CD4-positive, alpha-beta T cell treated with Interleukin-6 for 4 hours (primary cell): Measurements from ENCODE around the gene ZNF665.
"Not testable (repeated sequence)": the region's sequence is repeated elsewhere in the genome, so short reads cannot be mapped to it uniquely, and the experiment has no call there.

Experiments
- DNase-seq: peaks from one replicate; pipeline ENCODE4 v3.0.0-alpha.2; 2020; ENCODE audit warnings: mixed read lengths

Gene ZNF665

DNA sequence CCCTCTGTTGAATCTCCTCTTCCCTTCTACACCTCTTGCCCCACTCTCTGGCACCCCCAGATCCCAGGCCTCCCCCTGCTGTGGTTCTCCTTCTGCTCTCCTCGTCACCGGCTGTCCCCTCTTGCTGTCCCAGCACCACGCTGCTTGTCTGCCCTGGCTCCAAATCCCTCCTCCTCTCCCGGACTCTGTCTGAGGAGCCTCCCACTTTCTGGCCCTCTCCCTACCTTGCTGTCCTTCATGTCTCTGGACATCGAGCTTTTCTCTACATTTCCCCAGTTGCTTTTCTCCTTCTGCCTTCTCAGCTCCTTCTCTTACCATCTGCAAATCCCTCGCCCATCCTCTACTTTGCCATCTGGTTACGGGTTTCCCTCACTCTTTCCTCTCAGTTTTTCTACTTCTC is 35.5 kb downstream of the ZNF665 start:
- DNase-seq, result no peak

DNA sequence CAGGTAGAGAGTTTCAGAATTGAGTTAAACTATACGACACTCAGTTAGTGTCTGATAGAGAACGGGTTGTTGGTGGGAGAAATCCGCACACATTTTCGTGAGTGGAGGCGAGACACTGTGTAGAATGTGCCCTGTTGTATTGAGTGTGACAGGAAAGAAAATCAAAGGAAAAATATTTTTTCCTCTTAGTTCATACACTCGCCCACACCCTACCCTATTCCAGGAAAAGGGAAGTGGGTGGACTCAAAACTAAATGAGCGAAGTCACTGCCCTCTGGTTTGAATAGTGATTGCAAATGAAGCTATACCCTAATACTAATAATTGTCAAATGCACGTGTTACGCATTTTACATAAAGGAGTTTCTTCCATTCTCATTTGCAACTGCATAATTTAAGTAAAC is 36.3 kb downstream of the ZNF665 start:
- no peak for DNase-seq

DNA sequence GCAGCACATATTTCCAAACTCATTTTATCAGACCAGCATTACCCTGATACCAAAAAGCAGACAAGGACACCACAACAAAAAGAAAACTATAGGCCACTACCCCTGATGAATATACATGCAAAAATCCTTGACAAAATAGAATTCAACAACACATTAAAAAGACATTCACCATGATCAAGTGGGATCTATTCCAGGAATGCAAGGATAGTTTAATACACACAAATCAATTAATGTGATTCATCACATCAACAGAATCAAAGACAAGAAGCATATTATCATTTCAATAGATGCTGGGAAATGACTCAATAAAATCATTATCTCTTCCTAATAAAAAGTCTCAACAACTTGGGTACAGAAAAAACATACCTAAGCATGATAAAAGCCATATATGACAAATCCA is 45.5 kb downstream of the ZNF665 start:
- DNase-seq, result no peak

DNA sequence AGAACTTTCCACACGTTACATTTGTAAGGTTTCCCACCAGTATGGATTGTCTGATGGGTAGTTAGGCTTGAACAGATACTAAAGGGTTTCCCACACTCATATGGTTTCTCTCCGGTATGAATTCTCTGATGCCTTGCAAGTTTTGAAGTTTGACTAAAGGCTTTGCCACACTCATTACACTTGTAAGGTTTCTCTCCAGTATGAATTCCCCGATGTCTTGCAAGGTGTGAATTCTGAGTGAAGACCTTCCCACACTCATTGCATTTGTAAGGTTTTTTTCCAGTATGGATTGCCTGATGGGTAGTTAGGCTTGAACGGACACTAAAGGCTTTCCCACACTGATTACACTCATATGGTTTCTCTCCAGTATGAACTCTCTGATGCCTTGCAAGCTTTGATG is 52.8 kb downstream of the ZNF665 start:
- no peak for DNase-seq

DNA sequence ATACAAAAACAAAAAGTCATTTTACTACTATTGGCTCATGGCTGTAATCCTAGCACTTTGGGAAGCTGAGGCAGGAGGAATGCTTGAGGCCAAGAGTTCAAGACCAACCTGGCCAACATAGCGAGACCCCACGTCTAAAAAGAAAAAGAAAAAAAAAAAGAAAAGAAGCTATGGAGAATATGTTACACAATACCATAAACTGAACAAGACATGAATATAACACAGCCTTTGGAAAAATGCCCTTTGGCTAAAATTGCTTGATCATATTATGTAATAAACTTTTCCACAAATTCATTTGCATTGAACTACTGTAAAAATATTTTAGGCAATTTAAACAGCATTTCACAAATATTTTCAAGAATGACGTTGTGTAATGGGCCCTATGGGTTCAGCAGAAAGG is 56.7 kb downstream of the ZNF665 start:
- no peak for DNase-seq

DNA sequence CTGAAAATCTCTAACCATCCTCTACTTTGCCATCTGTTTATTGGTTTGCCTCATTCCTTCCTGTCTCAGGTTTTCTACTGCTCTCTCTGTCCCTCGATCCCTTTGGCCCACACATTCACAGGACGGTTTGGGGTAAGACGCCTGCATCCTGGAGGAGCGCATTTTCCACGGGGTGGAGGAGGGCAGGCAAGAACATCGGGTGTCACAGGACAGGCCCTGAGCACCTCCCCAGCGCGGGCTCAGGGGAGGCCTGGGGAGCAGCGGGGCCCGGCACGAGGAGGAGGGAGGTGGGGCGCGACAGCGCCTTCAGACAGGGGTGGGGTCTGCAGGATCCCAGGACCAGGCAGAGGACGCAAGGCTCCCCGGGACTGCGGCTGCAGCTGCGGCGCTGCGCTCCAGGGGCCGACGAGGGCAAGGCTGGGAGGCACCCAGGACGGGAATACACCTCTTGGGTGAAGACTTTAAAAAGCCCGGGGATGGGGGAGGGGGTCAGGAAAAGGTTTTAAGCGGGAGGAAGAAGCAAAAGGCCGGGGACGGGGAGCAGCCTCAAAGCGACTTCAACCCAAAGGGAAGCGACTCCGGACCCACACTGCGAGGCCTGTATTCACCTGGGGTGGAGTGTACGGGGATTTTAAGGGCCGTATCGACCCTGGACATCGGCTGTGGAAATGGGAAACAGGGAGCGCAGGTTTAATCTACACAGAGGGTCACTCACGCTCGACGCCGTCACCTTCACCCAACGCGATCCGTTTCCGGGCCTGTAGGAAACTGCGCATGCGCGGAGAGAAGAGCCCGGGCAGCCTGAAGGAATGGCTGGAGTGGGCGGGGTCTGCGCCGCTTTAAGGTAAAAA is 60.8 kb downstream of the ZNF665 start, which contains the start of gene ZNF415:
ZNF415 (minus strand) TSS at position 770 of the 851 bp plus-strand sequence. CDS start 10,234 bp downstream, outside the sequence.
- peak; percentile 45 for DNase-seq

DNA sequence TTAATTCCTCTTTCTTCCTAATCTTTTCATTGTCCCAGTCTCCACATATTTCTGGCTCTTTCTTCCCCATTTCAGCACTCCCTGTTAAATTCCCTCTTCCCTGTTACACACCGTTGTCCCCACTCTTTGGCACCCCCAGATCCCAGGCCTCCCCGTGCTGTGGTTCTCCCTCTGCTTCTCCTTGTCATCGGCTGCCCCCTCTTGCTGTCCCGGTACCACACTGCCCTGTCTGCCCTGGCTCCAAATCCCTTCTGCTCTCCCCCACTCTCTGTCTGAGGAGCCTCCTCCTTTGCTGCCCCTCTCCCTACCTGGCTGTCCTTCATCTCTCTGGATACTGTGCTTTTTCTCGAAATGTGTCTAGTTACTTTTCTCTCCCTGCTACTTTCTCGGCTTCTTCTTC is 61.4 kb downstream of the ZNF665 start:
- no peak for DNase-seq

DNA sequence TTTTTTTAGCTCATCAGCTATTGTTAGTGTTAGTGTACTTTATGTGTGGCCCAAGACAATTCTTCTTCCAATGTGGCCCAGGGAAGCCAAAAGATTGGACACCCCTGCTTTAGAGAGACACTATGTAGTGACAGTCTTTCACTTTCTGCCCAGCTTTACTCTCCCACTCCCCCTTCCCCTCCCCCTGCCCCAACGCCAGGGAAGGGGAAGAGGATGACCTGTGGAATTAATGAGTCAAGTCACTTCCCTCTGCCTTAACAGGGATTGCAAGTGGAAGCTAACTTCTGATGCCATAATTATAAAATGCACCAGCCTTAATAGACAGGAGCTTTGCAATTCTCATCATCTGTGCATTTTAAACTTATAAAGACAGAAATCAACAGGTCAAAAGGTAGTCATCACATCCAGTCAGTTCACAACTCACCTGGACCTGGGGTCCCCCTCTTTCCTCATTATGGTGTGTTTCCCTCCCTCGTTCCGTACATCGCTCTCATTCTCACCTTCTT is 62.0 kb downstream of the ZNF665 start:
- no peak for DNase-seq

DNA sequence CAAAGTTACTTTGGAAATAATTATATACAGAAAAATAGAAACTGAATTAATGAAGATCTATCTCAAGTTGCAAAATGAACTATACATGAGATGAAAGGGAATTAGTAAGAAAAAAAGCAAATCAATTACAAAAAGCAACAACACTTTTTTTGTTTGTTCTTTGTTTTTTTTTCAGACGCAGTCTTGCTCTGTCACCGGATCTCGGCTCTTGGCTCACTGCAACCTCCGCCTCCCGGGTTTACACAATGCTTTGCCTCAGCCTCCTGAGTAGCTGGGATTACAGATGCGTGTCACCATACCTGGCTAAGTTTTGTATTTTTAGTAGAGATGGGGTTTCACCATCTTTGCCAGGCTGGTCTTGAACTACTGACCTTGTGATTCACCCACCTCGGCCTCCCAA is 62.7 kb downstream of the ZNF665 start:
- no peak for DNase-seq

DNA sequence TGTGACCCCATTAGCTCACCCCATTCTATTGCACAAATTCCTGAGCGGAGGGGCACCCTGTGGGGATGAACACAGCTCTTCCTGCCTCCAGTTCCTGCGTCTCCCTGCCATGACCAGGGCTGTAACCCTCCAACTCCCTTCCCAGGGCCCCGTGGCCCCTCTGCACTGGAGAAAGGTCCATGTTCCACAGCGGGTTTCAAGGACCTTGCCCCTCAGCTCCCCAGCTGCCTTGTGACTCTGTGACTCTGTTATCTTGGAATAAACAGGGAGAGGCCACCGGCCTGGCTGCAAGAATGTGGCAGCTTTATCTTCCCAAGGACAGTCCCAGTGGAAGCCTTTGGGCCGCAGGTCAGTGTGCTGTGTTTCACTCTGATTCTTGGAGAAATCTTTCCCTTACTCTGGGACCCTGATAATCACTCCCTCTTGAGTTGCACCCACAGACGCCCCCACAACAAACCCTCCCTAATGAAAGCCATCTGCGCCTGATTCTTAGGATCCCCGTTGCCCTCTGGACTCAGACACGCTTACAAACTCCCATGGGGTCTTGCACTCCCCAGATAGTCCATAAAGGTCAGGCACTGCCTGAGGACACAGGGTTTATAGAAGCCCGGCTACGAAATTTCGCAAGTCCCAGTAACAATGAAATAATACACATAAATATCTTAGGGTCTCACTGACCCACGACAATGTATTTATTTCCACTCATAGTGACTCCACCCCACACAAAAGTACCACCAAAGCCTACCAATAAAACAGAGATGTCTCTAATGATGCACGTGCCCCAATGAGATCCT is 66.2 kb downstream of the ZNF665 start:
- not testable (repeated sequence) for DNase-seq

DNA sequence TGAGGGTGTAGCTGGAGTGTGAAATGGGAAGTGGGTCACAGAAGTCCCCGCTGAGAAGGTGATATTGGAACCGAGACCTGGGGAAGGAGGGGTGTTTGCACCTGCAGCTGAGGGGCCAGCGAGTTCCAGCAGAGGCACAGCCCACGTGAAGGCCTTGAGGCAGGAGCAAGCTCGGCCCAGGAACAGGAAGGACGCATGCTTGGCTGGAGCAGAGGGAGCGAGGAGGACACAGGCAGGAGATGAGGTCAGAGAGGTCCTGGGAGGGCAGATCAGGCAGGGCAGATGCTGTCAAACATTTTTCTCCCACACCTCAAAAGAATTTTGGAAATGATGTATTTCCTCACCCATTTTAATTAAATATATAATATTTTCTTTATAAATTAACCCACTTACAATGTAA is 69.8 kb downstream of the ZNF665 start:
- no peak for DNase-seq
